Measurements from ENCODE around the gene CCM2L. TPM values are rescaled to one million over a fixed set of nuclear protein-coding genes. Genes with fewer than 3 reads are reported as not detected.

CCM2L gene
- total RNA-seq, 1 donor from 2014 or later, result 6.3 TPM

DNA sequence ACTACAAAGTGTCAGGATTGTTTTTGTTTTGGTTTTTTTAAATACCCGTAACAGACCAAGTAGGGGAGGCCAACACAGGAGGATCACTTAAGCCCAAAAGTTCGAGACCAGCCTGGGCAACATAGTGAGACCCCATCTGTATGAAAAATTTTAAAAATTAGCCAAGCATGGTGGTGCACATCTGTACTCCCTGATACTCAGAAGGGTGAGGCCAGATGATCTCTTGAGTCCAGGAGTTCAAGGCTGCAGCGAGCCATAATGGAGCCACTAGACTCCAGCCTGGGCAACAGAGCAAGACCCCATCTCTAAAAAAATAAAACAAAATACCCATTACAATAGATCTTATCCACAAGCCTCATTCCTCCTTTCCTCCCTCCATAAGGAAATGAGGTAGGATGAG, 70.5 kb downstream of the CCM2L start:
- Mint-ChIP-seq H3K36me3 (ENCODE audit: unreplicated experiment) (peaks cover 6% of the 10 kb centered on the region), H3K4me3 (ENCODE audit: unreplicated experiment) (no peak overlapping the region), H3K4me1 (ENCODE audit: low read depth, unreplicated experiment) (no peaks in the 10 kb centered on the region), H3K27ac (ENCODE audit: unreplicated experiment) (no peak overlapping the region), H3K9me3 (ENCODE audit: unreplicated experiment) (peaks cover 5% of the 10 kb centered on the region), H3K27me3 (ENCODE audit: unreplicated experiment) (peaks cover 8% of the 10 kb centered on the region)
- DNase-seq, result no peak
- TF ChIP-seq, protein P1, sequence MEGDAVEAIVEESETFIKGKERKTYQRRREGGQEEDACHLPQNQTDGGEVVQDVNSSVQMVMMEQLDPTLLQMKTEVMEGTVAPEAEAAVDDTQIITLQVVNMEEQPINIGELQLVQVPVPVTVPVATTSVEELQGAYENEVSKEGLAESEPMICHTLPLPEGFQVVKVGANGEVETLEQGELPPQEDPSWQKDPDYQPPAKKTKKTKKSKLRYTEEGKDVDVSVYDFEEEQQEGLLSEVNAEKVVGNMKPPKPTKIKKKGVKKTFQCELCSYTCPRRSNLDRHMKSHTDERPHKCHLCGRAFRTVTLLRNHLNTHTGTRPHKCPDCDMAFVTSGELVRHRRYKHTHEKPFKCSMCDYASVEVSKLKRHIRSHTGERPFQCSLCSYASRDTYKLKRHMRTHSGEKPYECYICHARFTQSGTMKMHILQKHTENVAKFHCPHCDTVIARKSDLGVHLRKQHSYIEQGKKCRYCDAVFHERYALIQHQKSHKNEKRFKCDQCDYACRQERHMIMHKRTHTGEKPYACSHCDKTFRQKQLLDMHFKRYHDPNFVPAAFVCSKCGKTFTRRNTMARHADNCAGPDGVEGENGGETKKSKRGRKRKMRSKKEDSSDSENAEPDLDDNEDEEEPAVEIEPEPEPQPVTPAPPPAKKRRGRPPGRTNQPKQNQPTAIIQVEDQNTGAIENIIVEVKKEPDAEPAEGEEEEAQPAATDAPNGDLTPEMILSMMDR (IDR thresholded peaks at IDR 0.05; ENCODE audit: partially characterized antibody, unreplicated experiment), result no peak

Other genes with a start within 250 kb of the CCM2L start
- 0.69 TPM for gene MYLK2, start 191.1 kb upstream of the CCM2L start, total RNA-seq (ENCODE audit: unreplicated experiment)
- gene FOXS1, start 164.8 kb upstream of the CCM2L start, total RNA-seq (ENCODE audit: unreplicated experiment), result not detected
- gene DUSP15, start 139.9 kb upstream of the CCM2L start, total RNA-seq (ENCODE audit: unreplicated experiment), result 19.3 TPM
- 1.5 TPM for gene TTLL9, start 139.8 kb upstream of the CCM2L start, total RNA-seq (ENCODE audit: unreplicated experiment)
- 69.5 TPM for gene PDRG1, start 58.4 kb upstream of the CCM2L start, total RNA-seq (ENCODE audit: unreplicated experiment)
- gene XKR7, start 42.3 kb upstream of the CCM2L start, total RNA-seq (ENCODE audit: unreplicated experiment), result 284 TPM
- 0.78 TPM for gene HCK, start 41.8 kb downstream of the CCM2L start, total RNA-seq (ENCODE audit: unreplicated experiment)
- 106 TPM for gene TM9SF4, start 99.3 kb downstream of the CCM2L start, total RNA-seq (ENCODE audit: unreplicated experiment)
- gene PLAGL2, start 197.3 kb downstream of the CCM2L start, total RNA-seq (ENCODE audit: unreplicated experiment), result 34.9 TPM
- 29.5 TPM for gene POFUT1, start 197.4 kb downstream of the CCM2L start, total RNA-seq (ENCODE audit: unreplicated experiment)